Osteoblast (primary cell): ENCODE measurements around the gene TMEM178B. TPM values are rescaled to one million over a fixed set of nuclear protein-coding genes. Genes with fewer than 3 reads are reported as not detected.

Experiments
- DNase-seq: peaks from one replicate; pipeline ENCODE4 v3.0.0; 2011; ENCODE audit warnings: low spot score, mixed read lengths; ENCODE audit not compliant: insufficient read length; ENCODE audit errors: missing footprints
- H2AFZ ChIP-seq: 2 replicates; pipeline ENCODE4 v1.6.0; 2011; ENCODE audit warnings: mild to moderate bottlenecking, low read length
- H3K27ac ChIP-seq: 2 replicates; pipeline ENCODE4 v1.5.1; 2011; ENCODE audit warnings: mild to moderate bottlenecking, low read depth, low read length, moderate library complexity
- H3K27me3 ChIP-seq: 2 replicates; pipeline ENCODE4 v1.6.0; 2012; ENCODE audit warnings: mild to moderate bottlenecking, control low read depth, inconsistent platforms, low read length, moderate library complexity; ENCODE audit not compliant: insufficient read depth
- H3K36me3 ChIP-seq: 2 replicates; pipeline ENCODE4 v1.5.1; 2011; ENCODE audit warnings: mild to moderate bottlenecking, low read length, control low read depth, moderate library complexity; ENCODE audit not compliant: insufficient read depth
- H3K4me1 ChIP-seq: 2 replicates; pipeline ENCODE4 v1.5.1; 2011; ENCODE audit warnings: mild to moderate bottlenecking, low read length, control low read depth, moderate library complexity; ENCODE audit not compliant: insufficient read depth
- H3K4me2 ChIP-seq: 2 replicates; pipeline ENCODE4 v1.6.0; 2011; ENCODE audit warnings: mild to moderate bottlenecking, low read length; ENCODE audit not compliant: insufficient read depth
- H3K4me3 ChIP-seq: fragments of 200-600 bp; sonication (generic); 3 replicates; pipeline ENCODE4 v1.5.1; 2012; ENCODE audit warnings: mild to moderate bottlenecking, low read length, inconsistent platforms; ENCODE audit not compliant: insufficient read depth
- H3K79me2 ChIP-seq: 2 replicates; pipeline ENCODE4 v1.6.0; 2012; ENCODE audit warnings: mild to moderate bottlenecking, low read length, control low read depth, inconsistent platforms; ENCODE audit not compliant: insufficient read depth
- H3K9me3 ChIP-seq: 2 replicates; pipeline ENCODE4 v1.5.1; 2011; ENCODE audit warnings: low read depth, low read length, control low read depth
- H4K20me1 ChIP-seq: 2 replicates; pipeline ENCODE4 v1.6.0; 2012; ENCODE audit warnings: mild to moderate bottlenecking, low read length, control low read depth; ENCODE audit not compliant: insufficient read depth
- CTCF ChIP-seq: IDR thresholded peaks from 2 replicates; pipeline ENCODE4 v1.5.1; 2011; ENCODE audit warnings: mild to moderate bottlenecking, low read depth, low read length, moderate library complexity; ENCODE audit errors: extremely low read depth
- total RNA-seq: library from RNA; depleted of rRNA; stranded (reverse); fragments of >200 nt; gene quantifications from 2 replicates; pipeline ENCODE4 v1.2.3, GENCODE V29; 2012

TMEM178B gene
- total RNA-seq, 1 donor = 1.1 TPM

DNA sequence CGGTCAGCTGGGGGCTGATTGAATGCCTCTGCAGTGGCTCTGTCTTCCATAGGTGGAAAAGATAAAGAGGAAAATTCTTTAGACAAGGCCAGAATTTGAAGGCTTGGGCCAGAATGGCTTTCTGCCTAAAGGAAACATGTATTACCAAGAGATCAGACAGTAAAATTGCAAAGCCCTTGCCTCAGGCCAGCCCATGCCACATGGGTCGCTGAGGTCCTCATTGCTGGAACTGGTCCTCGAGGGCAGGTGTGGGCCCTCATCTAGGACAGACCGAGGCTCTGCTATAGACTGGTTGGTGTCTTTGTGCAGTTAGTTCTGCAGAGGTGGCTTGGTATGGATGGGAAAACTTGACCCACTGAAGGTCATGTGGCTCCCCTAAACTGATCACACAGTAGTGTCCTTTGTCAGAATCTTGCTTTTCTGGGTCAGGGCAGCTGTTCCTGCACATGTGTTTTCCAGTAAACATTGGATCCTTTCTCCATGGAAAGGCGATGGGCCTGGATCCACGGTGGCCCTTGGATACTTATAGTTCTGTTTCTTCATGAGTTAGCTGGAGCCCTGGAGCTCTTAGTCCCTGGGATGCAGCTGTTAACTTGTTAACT lies 80.4 kb downstream of the TMEM178B start:
- Histone ChIP-seq H3K4me1 (peaks cover 10% of the 10 kb centered on the region), H3K79me2 (no peaks in the 10 kb centered on the region), H3K27ac (no peak overlapping the region), H4K20me1 (no peaks in the 10 kb centered on the region), H3K27me3 (no peaks in the 10 kb centered on the region), H3K36me3 (no peaks in the 10 kb centered on the region), H3K4me3 (no peak overlapping the region), H3K4me2 (no peak overlapping the region), H3K9me3 (no peaks in the 10 kb centered on the region), H2AFZ (no peak overlapping the region)
- no peak for DNase-seq
- TF ChIP-seq CTCF = no peak

GRCh38 chr7:141156407-141156806 lies 82.5 kb downstream of the TMEM178B start:
- Histone ChIP-seq H3K9me3 (no peaks in the 10 kb centered on the region), H3K36me3 (no peaks in the 10 kb centered on the region), H3K4me1 (peaks cover 10% of the 10 kb centered on the region), H3K27ac (no peak overlapping the region), H3K27me3 (no peaks in the 10 kb centered on the region), H4K20me1 (no peaks in the 10 kb centered on the region), H2AFZ (no peak overlapping the region), H3K79me2 (no peaks in the 10 kb centered on the region), H3K4me2 (no peak overlapping the region), H3K4me3 (no peak overlapping the region)
- no peak for TF ChIP-seq CTCF
- DNase-seq = no peak

GRCh38 chr7:141157138-141157765 lies 83.4 kb downstream of the TMEM178B start:
- Histone ChIP-seq H3K4me2 (no peak overlapping the region), H3K4me3 (no peak overlapping the region), H2AFZ (no peak overlapping the region), H3K9me3 (no peaks in the 10 kb centered on the region), H3K36me3 (no peaks in the 10 kb centered on the region), H3K79me2 (no peaks in the 10 kb centered on the region), H4K20me1 (no peaks in the 10 kb centered on the region), H3K27me3 (no peaks in the 10 kb centered on the region), H3K27ac (no peak overlapping the region), H3K4me1 (peaks cover 10% of the 10 kb centered on the region)
- no peak for DNase-seq
- TF ChIP-seq CTCF = no peak

DNA sequence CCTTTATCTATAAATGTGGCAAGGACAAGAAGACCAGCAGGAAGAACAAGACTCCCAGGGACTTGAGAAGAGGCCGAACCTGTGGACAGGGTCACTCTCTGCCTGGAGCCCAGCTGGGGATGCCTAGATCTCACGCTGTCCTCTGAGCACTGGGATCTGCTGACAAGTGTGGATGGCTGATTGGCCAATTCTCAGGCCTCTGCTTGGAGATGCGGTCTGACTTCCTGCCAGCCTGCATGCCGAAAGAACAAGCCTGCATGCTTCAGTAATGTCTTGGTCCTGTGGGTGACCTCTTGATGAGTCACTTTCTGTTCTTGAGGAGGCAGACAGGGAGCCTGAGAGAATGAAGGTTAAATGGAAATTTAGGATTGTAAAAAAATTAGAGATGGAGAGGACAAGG lies 84.7 kb downstream of the TMEM178B start:
- no peaks in the 10 kb centered on the region for H3K27me3 ChIP-seq
- no peaks in the 10 kb centered on the region for H4K20me1 ChIP-seq
- H3K4me2 ChIP-seq = no peak overlapping the region
- H2AFZ ChIP-seq = peak overlapping the region; percentile 60
- TF ChIP-seq CTCF = no peak
- H3K27ac ChIP-seq = peak overlapping the region; percentile 78
- H3K9me3 ChIP-seq = no peaks in the 10 kb centered on the region
- H3K36me3 ChIP-seq = no peaks in the 10 kb centered on the region
- peaks cover 10% of the 10 kb centered on the region for H3K4me1 ChIP-seq
- H3K79me2 ChIP-seq = no peaks in the 10 kb centered on the region
- DNase-seq = peak; percentile 95
- no peak overlapping the region for H3K4me3 ChIP-seq
